Gastrocnemius medialis (tissue), 4 donors: ENCODE data around the gene MRFAP1. TPM values are rescaled to one million over a fixed set of nuclear protein-coding genes. Genes with fewer than 3 reads are reported as not detected.

ENCODE experiments used
- ATAC-seq, 2 donors: fragments of 150-250 bp; one replicate each; pipeline ENCODE4 v1.9.1; 2016
- DNase-seq, 2 donors: peaks; one replicate each; pipeline ENCODE4 v3.0.0-alpha.2; 2019
- H3K27ac ChIP-seq, 4 donors: fragments of 200-600 bp; sonication (generic); 1 replicate in 1 of 4; 2 replicates in 3 of 4; pipeline ENCODE4 v1.5.1; 2016 to 2018; ENCODE audit warnings: mild to moderate bottlenecking in 2 of 4, moderate library complexity in 1 of 4
- H3K27me3 ChIP-seq, 3 donors: fragments of 200-600 bp; sonication (generic) in 2 of 3; 1 replicate in 1 of 3; 2 replicates in 2 of 3; pipeline versions ENCODE4 v1.5.1 to v1.6.0; 2016 to 2019; ENCODE audit warnings: mild to moderate bottlenecking in 1 of 3, moderate library complexity in 1 of 3
- H3K36me3 ChIP-seq, 2 donors: fragments of 200-600 bp; sonication (generic) in 1 of 2; one replicate each; pipeline ENCODE4 v1.5.1; 2017 to 2018
- H3K4me1 ChIP-seq, 2 donors: fragments of 200-600 bp; sonication (generic) in 1 of 2; one replicate each; pipeline ENCODE4 v1.5.1; 2016 to 2017; ENCODE audit warnings: mild to moderate bottlenecking in 2 of 2
- H3K4me3 ChIP-seq, 4 donors: fragments of 200-600 bp; sonication (generic) in 3 of 4; 1 replicate in 1 of 4; 2 replicates in 3 of 4; pipeline ENCODE4 v1.5.1; 2016 to 2019; ENCODE audit warnings: mild to moderate bottlenecking in 2 of 4
- H3K9me3 ChIP-seq, 3 donors: fragments of 200-600 bp; sonication (generic) in 2 of 3; 1 replicate in 1 of 3; 2 replicates in 2 of 3; pipeline ENCODE4 v1.5.1; 2016 to 2019
- POLR2A ChIP-seq, 2 donors: fragments of 450-650 bp; IDR thresholded peaks; one replicate each; pipeline ENCODE4 v1.6.1; 2017; ENCODE audit warnings: antibody characterized with exemption in 2 of 2, mild to moderate bottlenecking in 2 of 2, moderate library complexity in 2 of 2
- in situ Hi-C, 4 donors: fragments of 200-750 bp; cut with MboI; loops; one replicate each; pipeline versions ENCODE4 v1.15.0 to v1.8.0; 2017; ENCODE audit warnings: low sequenced_read_pairs in 4 of 4
- intact Hi-C: fragments of 100-400 bp; cut with DNase I; formaldehyde crosslinking; loops from one replicate; pipeline ENCODE4 v1.15.1; 2023; ENCODE audit warnings: low total_unique reads
- total RNA-seq, 4 donors: library from RNA; depleted of rRNA; stranded (reverse); fragments of >200 nt; gene quantifications; one replicate each; pipeline versions ENCODE4 v1.1.0 to v1.2.3, GENCODE V29; 2016
- TF ChIP-seq, protein P1 (sequence below), 5 experiments: fragments of 450-650 bp in 3 of 5; fragments of 200-600 bp in 2 of 5; sonication (generic) in 2 of 5; IDR thresholded peaks in 4 of 5; conservative IDR thresholded peaks in 1 of 5; 1 replicate in 4 of 5; 2 replicates in 1 of 5; pipeline ENCODE4 v1.5.1; 2016 to 2019; ENCODE audit warnings: antibody characterized with exemption in 5 of 5, mild to moderate bottlenecking in 3 of 5, moderate library complexity in 3 of 5

The MRFAP1 gene
- total RNA-seq, 4 donors from 2014 or later = 180 to 281 (median 206) TPM

DNA sequence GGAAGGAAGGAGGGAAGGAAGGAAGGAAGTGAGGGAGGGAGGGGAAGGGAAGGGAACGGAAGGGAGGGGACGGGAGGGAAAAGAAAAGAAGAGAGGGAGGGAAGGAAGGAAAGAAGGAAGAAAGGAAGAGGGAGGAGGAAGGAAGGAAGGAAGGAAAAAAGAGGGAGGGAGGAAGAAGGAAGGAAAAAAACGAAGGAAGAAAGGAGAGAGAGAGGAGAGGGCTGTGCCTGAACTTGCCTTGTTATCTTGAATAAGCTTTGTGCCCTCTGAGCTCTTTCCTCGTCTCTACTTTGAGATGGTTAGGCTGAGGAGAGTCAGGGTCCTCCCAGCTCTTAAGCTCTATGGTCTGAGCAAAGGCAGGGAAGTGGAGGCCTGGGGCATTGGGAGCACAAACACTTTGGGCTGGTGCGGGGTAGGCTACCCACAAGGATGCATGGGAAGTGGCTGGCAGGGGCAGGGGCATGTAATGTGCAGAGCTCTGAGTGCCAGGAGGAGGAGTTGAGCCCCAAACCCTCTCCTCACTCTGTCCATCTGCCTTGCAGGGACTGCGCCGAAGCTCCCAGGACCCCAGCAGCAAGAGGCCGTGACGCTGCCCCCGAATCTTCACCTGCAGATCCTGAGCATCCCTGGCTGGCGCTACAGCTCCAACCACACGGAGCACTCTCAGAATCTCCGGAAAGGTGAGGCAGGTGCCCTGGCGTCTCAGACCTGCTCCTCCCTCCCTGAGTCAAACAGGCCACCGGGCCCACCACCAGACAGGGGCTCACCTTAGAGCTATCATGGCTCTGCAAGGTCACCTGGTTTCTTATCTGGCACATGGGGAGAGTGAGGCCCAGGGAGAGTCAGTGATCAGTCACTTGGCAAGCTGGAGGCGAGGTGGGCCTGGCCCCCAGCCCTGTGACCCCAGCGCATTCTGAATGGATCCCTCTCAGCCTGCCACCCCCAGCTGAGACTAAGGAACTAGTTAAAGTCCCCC is 26.5 kb upstream of the MRFAP1 start:
- in situ Hi-C loops (no loop called here), intact Hi-C loops (no loop called here)
- no peak for ATAC-seq
- DNase-seq = no peak
- H3K27me3 ChIP-seq = no peaks in the 10 kb centered on the region
- no peak overlapping the region for H3K4me3 ChIP-seq
- H3K36me3 ChIP-seq = peaks cover 0 to 17% of the 10 kb centered on the region in 2 donors
- H3K27ac ChIP-seq = no peak overlapping the region
- H3K4me1 ChIP-seq = no peaks in the 10 kb centered on the region
- TF ChIP-seq POLR2A (IDR thresholded peaks at IDR 0.05) = no peak
- TF ChIP-seq, protein P1, sequence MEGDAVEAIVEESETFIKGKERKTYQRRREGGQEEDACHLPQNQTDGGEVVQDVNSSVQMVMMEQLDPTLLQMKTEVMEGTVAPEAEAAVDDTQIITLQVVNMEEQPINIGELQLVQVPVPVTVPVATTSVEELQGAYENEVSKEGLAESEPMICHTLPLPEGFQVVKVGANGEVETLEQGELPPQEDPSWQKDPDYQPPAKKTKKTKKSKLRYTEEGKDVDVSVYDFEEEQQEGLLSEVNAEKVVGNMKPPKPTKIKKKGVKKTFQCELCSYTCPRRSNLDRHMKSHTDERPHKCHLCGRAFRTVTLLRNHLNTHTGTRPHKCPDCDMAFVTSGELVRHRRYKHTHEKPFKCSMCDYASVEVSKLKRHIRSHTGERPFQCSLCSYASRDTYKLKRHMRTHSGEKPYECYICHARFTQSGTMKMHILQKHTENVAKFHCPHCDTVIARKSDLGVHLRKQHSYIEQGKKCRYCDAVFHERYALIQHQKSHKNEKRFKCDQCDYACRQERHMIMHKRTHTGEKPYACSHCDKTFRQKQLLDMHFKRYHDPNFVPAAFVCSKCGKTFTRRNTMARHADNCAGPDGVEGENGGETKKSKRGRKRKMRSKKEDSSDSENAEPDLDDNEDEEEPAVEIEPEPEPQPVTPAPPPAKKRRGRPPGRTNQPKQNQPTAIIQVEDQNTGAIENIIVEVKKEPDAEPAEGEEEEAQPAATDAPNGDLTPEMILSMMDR (IDR thresholded peaks at IDR 0.05 in 4 of 5, conservative IDR thresholded peaks at IDR 0.05 in 1 of 5) = no peak
- no peaks in the 10 kb centered on the region for H3K9me3 ChIP-seq

DNA sequence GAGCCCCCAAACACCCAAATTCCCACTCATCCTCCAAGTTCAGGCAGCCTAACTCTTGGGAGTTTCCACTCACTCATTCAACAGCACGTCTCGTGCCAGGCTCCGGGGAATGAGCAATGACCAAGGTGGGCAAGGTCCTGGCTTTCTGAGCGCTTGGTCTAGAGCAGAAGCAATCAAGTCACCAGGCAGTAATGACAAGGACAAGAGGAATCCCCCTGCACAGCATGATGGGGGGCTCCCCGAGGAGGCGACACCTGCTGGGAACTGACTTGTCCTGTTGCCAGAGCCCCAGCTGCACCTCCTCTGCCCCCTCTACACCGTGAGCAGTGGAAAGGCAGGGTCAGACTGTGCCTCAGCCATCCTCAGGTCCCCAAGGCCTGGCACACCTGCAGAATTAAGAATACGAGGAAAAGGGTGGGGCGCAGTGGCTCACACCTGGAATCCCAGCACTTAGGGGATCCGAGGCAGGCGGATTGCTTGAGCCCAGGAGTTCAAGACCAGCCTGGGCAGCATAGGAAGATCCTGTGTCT is 25.7 kb upstream of the MRFAP1 start:
- Histone ChIP-seq H3K27me3 (no peaks in the 10 kb centered on the region), H3K4me3 (no peak overlapping the region), H3K4me1 (no peaks in the 10 kb centered on the region), H3K9me3 (no peaks in the 10 kb centered on the region), H3K27ac (no peak overlapping the region), H3K36me3 (peaks cover 0 to 17% of the 10 kb centered on the region in 2 donors)
- in situ Hi-C loops (no loop called here), intact Hi-C loops (no loop called here)
- TF ChIP-seq, protein P1 (IDR thresholded peaks at IDR 0.05 in 4 of 5, conservative IDR thresholded peaks at IDR 0.05 in 1 of 5) = no peak
- no peak for TF ChIP-seq POLR2A (IDR thresholded peaks at IDR 0.05)
- ATAC-seq = no peak
- DNase-seq = no peak

DNA sequence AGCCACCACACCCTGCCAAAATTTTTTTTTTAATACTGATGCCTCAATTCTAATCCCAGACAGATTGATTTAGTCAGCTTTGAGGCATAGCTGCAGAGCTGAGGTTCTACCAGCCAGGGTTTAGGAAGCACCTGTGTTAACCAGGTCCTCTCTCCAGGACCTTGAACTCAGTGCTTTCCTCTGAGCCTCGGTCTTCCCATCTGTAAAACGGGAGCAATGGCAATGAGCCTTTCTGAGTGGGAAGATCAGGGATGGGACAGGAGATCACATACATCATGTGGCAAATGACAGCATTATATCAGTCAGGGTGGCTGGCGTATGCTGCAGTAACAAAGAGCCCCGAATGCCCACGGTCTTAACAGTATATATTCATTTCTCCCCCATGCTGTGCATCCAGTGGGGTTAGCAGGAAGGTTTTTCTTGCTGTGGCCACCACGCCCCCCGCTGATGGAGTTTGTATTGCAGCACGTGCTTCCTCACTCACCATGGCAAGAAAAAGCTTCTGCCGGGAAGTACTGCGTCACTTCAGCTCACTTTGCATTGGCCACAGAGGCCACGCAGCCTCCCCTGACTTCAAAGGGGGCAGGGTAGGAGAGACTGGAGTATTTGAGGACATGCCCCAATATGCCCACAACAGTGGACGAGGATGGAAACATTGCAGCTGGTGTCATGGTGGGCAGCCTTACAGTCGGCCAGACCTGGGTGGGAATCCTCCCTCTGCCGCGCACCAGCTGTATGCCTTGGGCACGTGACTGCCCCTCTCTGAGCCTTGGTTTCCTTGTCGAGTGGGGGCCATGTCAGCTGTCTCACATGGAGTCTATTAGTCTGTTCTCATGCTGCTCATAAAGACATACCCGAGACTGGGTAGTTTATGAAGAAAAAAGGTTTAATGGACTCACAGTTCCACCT is 24.1 kb upstream of the MRFAP1 start:
- ATAC-seq = no peak
- H3K36me3 ChIP-seq = peaks cover 0 to 13% of the 10 kb centered on the region in 2 donors
- no peaks in the 10 kb centered on the region for H3K27me3 ChIP-seq
- H3K27ac ChIP-seq = no peak overlapping the region
- intact Hi-C loops = no loop called here
- in situ Hi-C loops = no loop called here
- no peak overlapping the region for H3K4me3 ChIP-seq
- H3K4me1 ChIP-seq = no peaks in the 10 kb centered on the region
- H3K9me3 ChIP-seq = no peaks in the 10 kb centered on the region
- no peak for TF ChIP-seq POLR2A (IDR thresholded peaks at IDR 0.05)
- TF ChIP-seq, protein P1 (IDR thresholded peaks at IDR 0.05 in 4 of 5, conservative IDR thresholded peaks at IDR 0.05 in 1 of 5) = no peak
- no peak for DNase-seq

- Histone ChIP-seq H3K36me3 (peaks cover 0 to 11% of the 10 kb centered on the region in 2 donors), H3K4me1 (no peaks in the 10 kb centered on the region), H3K27ac (no peak overlapping the region), H3K4me3 (no peak overlapping the region), H3K9me3 (no peaks in the 10 kb centered on the region), H3K27me3 (no peaks in the 10 kb centered on the region)
- in situ Hi-C loops = no loop called here
- no peak for TF ChIP-seq POLR2A (IDR thresholded peaks at IDR 0.05)
- TF ChIP-seq, protein P1 (IDR thresholded peaks at IDR 0.05 in 4 of 5, conservative IDR thresholded peaks at IDR 0.05 in 1 of 5) = no peak
- intact Hi-C loops = no loop called here
- DNase-seq (no peak), ATAC-seq (no peak)
Measured at GRCh38 chr4:6617246-6617645, 23.2 kb upstream of the MRFAP1 start.
